ENCODE measurements around the gene FRMD4A.

The FRMD4A gene

GRCh38 chr10:14330388-14331061, at the start of gene FRMD4A:
TSS of gene FRMD4A (minus strand) at chr10:14330924.
- Mint-ChIP-seq H3K27me3 (ENCODE audit: low read depth) (peaks cover 57% of the 10 kb centered on the region), H3K4me1 (peaks cover 44% of the 10 kb centered on the region), H3K36me3 (ENCODE audit: low read depth) (no peaks in the 10 kb centered on the region), H3K9me3 (no peaks in the 10 kb centered on the region), H3K4me3 (peak within 1 kb of the TSS; percentile 52 to 67 (median 63)), H3K27ac (peak within 1 kb of the TSS in 1 of 3 experiments; percentile 10)
- TF ChIP-seq, protein P1, sequence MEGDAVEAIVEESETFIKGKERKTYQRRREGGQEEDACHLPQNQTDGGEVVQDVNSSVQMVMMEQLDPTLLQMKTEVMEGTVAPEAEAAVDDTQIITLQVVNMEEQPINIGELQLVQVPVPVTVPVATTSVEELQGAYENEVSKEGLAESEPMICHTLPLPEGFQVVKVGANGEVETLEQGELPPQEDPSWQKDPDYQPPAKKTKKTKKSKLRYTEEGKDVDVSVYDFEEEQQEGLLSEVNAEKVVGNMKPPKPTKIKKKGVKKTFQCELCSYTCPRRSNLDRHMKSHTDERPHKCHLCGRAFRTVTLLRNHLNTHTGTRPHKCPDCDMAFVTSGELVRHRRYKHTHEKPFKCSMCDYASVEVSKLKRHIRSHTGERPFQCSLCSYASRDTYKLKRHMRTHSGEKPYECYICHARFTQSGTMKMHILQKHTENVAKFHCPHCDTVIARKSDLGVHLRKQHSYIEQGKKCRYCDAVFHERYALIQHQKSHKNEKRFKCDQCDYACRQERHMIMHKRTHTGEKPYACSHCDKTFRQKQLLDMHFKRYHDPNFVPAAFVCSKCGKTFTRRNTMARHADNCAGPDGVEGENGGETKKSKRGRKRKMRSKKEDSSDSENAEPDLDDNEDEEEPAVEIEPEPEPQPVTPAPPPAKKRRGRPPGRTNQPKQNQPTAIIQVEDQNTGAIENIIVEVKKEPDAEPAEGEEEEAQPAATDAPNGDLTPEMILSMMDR (IDR thresholded peaks at IDR 0.05; ENCODE audit: unreplicated experiment in 3 of 3) = no peak

DNA sequence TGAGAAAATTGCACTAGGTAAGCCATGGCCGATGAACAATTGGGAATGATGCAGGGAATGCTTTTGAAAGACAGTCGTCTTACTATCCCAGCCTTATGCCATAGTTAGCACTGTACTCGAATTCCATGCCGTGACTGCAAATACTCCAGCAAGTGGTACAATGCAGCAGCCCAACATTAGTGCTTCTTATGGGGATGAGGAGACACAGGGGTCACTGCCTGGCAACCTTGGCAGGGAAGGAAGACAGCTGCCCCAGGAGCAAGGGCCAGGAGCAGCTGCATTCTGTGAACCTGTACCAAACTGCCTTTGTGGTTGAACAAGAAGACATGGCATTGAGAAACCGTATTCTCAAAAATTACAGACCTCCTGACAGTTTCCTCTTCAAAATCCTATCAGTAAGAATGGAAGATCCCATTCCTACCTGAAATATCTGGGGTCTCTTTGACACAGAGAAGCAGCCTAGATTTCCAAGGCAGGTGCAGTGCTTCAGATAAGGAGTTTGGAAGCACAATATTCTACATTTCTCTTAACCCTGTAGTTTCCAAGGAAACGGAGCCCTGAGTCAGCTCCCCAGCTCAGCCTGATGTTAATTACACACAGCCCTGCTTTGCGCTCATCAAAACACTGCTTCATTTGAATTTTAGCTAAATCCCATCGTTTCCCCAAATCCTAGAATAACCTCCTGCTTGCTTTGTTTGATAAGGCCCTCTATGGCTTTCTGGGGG, 49.0 kb upstream of the FRMD4A start:
- Mint-ChIP-seq H3K27me3 (ENCODE audit: low read depth) (peaks cover 8% of the 10 kb centered on the region), H3K4me3 (no peak overlapping the region), H3K36me3 (ENCODE audit: low read depth) (no peaks in the 10 kb centered on the region), H3K9me3 (no peaks in the 10 kb centered on the region), H3K27ac (no peak overlapping the region), H3K4me1 (peaks cover 38% of the 10 kb centered on the region)
- TF ChIP-seq, protein P1 (IDR thresholded peaks at IDR 0.05; ENCODE audit: unreplicated experiment in 3 of 3) = no peak

- Mint-ChIP-seq H3K4me3 (peak overlapping the region in 1 of 3 experiments; percentile 14), H3K4me1 (peaks cover 38% of the 10 kb centered on the region), H3K9me3 (no peaks in the 10 kb centered on the region), H3K36me3 (ENCODE audit: low read depth) (no peaks in the 10 kb centered on the region), H3K27ac (no peak overlapping the region), H3K27me3 (ENCODE audit: low read depth) (peaks cover 11% of the 10 kb centered on the region)
- TF ChIP-seq, protein P1 (IDR thresholded peaks at IDR 0.05; ENCODE audit: unreplicated experiment in 3 of 3) = no peak
Measured at GRCh38 chr10:14378387-14378960, 47.8 kb upstream of the FRMD4A start.

GRCh38 chr10:14377591-14378175, 47.0 kb upstream of the FRMD4A start:
- peaks cover 43% of the 10 kb centered on the region for H3K4me1 Mint-ChIP-seq

DNA sequence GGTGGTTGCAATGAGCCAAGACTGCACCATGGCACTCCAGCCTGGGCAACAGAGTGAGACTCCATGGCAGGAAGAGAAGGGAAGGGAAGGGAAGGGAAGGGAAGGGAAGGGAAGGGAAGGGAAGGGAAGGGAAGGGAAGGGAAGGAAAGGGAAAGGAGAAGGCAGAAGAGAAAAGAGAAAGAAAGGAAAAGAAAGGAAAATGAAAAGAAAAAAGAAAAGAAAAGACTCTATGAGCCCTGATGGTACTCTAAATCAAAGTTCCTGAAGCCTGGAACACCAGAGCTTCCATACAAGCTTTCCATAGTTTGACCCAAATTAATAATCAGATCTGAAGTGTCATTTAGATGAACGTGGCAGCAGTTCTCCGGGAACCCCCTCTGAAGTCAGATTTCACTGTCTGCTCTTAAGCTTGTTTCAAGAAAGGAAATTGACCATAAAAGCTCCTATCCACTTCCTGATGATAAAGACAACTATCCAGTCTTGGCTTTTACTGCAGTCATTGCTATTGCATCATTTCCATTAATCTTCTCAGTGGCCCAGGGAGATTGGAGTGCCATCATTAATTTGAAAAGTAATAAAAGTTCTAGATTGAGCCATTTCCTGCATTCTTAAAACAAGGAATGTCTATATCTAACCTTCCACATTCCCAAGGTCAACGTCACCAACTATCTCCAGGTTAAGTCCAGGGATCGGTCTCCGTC, 44.2 kb upstream of the FRMD4A start:
- Mint-ChIP-seq H3K36me3 (ENCODE audit: low read depth) (no peaks in the 10 kb centered on the region), H3K27ac (no peak overlapping the region), H3K4me3 (no peak overlapping the region)

More at GRCh38 chr10:14377591-14378175, 47.0 kb upstream of the FRMD4A start:
- Mint-ChIP-seq H3K27ac (no peak overlapping the region), H3K4me3 (no peak overlapping the region), H3K27me3 (ENCODE audit: low read depth) (peaks cover 9% of the 10 kb centered on the region), H3K9me3 (no peaks in the 10 kb centered on the region), H3K36me3 (ENCODE audit: low read depth) (no peaks in the 10 kb centered on the region)
- TF ChIP-seq, protein P1 (IDR thresholded peaks at IDR 0.05; ENCODE audit: unreplicated experiment in 3 of 3) = no peak

More for the DNA sequence above, 44.2 kb upstream of the FRMD4A start:
- H3K9me3 Mint-ChIP-seq = no peaks in the 10 kb centered on the region
- peaks cover 53% of the 10 kb centered on the region for H3K4me1 Mint-ChIP-seq
- TF ChIP-seq, protein P1 (IDR thresholded peaks at IDR 0.05; ENCODE audit: unreplicated experiment in 3 of 3) = no peak
- H3K27me3 Mint-ChIP-seq (ENCODE audit: low read depth) = peaks cover 19% of the 10 kb centered on the region

Data from nephron (organoid).